HG02840 (cell line): ENCODE measurements around the gene HCN4.

Source experiments
- ATAC-seq: cut with Tn5 transposase; IDR thresholded peaks from one replicate; pipeline ENCODE4 v1.9.1; 2021; ENCODE audit warnings: mild to moderate bottlenecking, moderate library complexity, moderate number of reproducible peaks; ENCODE audit not compliant: unreplicated experiment, low FRiP score

The HCN4 gene

GRCh38 chr15:73349191-73349590 lies 19.6 kb downstream of the HCN4 start:
- ATAC-seq: no peak

- ATAC-seq: no peak
These were observed 21.9 kb downstream of the HCN4 start for GRCh38 chr15:73346735-73347312.

GRCh38 chr15:73345658-73346057 lies 23.1 kb downstream of the HCN4 start:
- no peak for ATAC-seq

GRCh38 chr15:73344056-73344455 lies 24.7 kb downstream of the HCN4 start:
- ATAC-seq: no peak

GRCh38 chr15:73341886-73342600 lies 26.7 kb downstream of the HCN4 start:
- ATAC-seq: no peak

GRCh38 chr15:73340502-73341192 lies 28.1 kb downstream of the HCN4 start:
- no peak for ATAC-seq

GRCh38 chr15:73338606-73339374 lies 30.0 kb downstream of the HCN4 start:
- no peak for ATAC-seq

- ATAC-seq: no peak
These were observed 30.7 kb downstream of the HCN4 start for GRCh38 chr15:73338058-73338457.

GRCh38 chr15:73337187-73337586 lies 31.6 kb downstream of the HCN4 start:
- no peak for ATAC-seq

GRCh38 chr15:73336756-73337155 lies 32.0 kb downstream of the HCN4 start:
- no peak for ATAC-seq

GRCh38 chr15:73335471-73335870 lies 33.3 kb downstream of the HCN4 start:
- ATAC-seq: no peak

GRCh38 chr15:73335026-73335425 lies 33.7 kb downstream of the HCN4 start:
- ATAC-seq: no peak

GRCh38 chr15:73334086-73334485 lies 34.7 kb downstream of the HCN4 start:
- ATAC-seq: no peak

- ATAC-seq: no peak
These were observed 35.8 kb downstream of the HCN4 start for GRCh38 chr15:73333001-73333400.

GRCh38 chr15:73331991-73332925 lies 36.5 kb downstream of the HCN4 start:
- ATAC-seq: no peak

GRCh38 chr15:73331501-73331900 lies 37.3 kb downstream of the HCN4 start:
- no peak for ATAC-seq

GRCh38 chr15:73330206-73331051 lies 38.3 kb downstream of the HCN4 start:
- ATAC-seq: no peak

GRCh38 chr15:73329501-73330200 lies 39.1 kb downstream of the HCN4 start:
- ATAC-seq: no peak
